ENCODE results near the gene CREB5. TPM values are rescaled to one million over a fixed set of nuclear protein-coding genes. Genes with fewer than 3 reads are reported as not detected.

Gene CREB5
- total RNA-seq, 4 donors from 2014 or later, result 7.8 to 29.9 (median 12.9) TPM

- 88 to 91% methylated on average over 4 to 6 of the region's 6 CpGs for WGBS, 2 donors (ENCODE audit: low coverage in 1 of 2)
- H3K4me1 ChIP-seq, result no peaks in the 10 kb centered on the region
- no peak overlapping the region for H3K4me3 ChIP-seq
- H3K27me3 ChIP-seq, result no peaks in the 10 kb centered on the region
- H3K36me3 ChIP-seq, result no peaks in the 10 kb centered on the region
- TF ChIP-seq, protein P1, sequence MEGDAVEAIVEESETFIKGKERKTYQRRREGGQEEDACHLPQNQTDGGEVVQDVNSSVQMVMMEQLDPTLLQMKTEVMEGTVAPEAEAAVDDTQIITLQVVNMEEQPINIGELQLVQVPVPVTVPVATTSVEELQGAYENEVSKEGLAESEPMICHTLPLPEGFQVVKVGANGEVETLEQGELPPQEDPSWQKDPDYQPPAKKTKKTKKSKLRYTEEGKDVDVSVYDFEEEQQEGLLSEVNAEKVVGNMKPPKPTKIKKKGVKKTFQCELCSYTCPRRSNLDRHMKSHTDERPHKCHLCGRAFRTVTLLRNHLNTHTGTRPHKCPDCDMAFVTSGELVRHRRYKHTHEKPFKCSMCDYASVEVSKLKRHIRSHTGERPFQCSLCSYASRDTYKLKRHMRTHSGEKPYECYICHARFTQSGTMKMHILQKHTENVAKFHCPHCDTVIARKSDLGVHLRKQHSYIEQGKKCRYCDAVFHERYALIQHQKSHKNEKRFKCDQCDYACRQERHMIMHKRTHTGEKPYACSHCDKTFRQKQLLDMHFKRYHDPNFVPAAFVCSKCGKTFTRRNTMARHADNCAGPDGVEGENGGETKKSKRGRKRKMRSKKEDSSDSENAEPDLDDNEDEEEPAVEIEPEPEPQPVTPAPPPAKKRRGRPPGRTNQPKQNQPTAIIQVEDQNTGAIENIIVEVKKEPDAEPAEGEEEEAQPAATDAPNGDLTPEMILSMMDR (IDR thresholded peaks at IDR 0.05), result no peak
- TF ChIP-seq POLR2A (IDR thresholded peaks at IDR 0.05), result no peak
- no peak overlapping the region for H3K27ac ChIP-seq
- no peak for ATAC-seq
- no peaks in the 10 kb centered on the region for H3K9me3 ChIP-seq
Observed at GRCh38 chr7:28581351-28581750, 169.0 kb downstream of the CREB5 start.

DNA sequence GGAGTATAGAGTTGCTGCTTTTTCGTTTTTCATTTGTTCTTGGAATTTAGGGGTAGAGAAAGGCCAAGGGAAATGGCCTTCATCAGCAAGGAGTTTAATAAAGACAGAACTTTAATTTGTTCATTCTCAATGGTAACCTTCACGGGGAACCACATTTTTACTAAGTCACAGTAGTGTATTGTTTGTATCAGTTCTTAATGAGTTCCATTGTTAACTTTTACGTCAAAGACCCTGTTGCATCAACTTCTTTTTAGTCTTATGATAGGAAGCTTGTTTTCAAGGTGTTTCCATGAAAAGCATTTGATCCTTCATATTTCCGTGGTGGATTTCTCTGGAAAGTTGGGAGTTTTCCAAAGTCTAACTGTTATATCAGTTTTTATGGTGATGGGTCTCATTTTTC is 169.9 kb downstream of the CREB5 start:
- WGBS, 2 donors (ENCODE audit: low coverage in 1 of 2), result 86 to 98% methylated on average over 4 of the region's 4 CpGs
- no peaks in the 10 kb centered on the region for H3K27me3 ChIP-seq
- no peak for ATAC-seq

GRCh38 chr7:28584235-28584634 is 171.9 kb downstream of the CREB5 start:
- no peak for ATAC-seq
- 78 to 100% methylated on average over 1 to 3 of the region's 4 CpGs for WGBS, 2 donors (ENCODE audit: low coverage in 1 of 2)

More for the DNA sequence above, 169.9 kb downstream of the CREB5 start:
- H3K36me3 ChIP-seq, result no peaks in the 10 kb centered on the region
- no peaks in the 10 kb centered on the region for H3K9me3 ChIP-seq
- H3K4me3 ChIP-seq, result no peak overlapping the region
- TF ChIP-seq, protein P1 (IDR thresholded peaks at IDR 0.05), result no peak
- H3K27ac ChIP-seq, result no peak overlapping the region
- no peaks in the 10 kb centered on the region for H3K4me1 ChIP-seq

GRCh38 chr7:28586736-28587135 is 174.4 kb downstream of the CREB5 start:
- no peaks in the 10 kb centered on the region for H3K36me3 ChIP-seq
- H3K9me3 ChIP-seq, result no peaks in the 10 kb centered on the region
- ATAC-seq, result no peak
- WGBS, 2 donors (ENCODE audit: low coverage in 1 of 2), result 72 to 85% methylated on average over 2 to 4 of the region's 4 CpGs
- no peaks in the 10 kb centered on the region for H3K27me3 ChIP-seq
- no peak for TF ChIP-seq POLR2AphosphoS5 (IDR thresholded peaks at IDR 0.05)
- no peak for TF ChIP-seq POLR2A (IDR thresholded peaks at IDR 0.05)
- TF ChIP-seq EP300 (IDR thresholded peaks at IDR 0.05), result no peak
- TF ChIP-seq, protein P1 (IDR thresholded peaks at IDR 0.05), result no peak
- H3K4me3 ChIP-seq, result no peak overlapping the region
- no peaks in the 10 kb centered on the region for H3K4me1 ChIP-seq
- no peak overlapping the region for H3K27ac ChIP-seq

More at GRCh38 chr7:28584235-28584634, 171.9 kb downstream of the CREB5 start:
- H3K4me3 ChIP-seq, result no peak overlapping the region
- H3K27ac ChIP-seq, result no peak overlapping the region
- TF ChIP-seq, protein P1 (IDR thresholded peaks at IDR 0.05), result no peak
- TF ChIP-seq POLR2AphosphoS5 (IDR thresholded peaks at IDR 0.05) (no peak), POLR2A (IDR thresholded peaks at IDR 0.05) (no peak), EP300 (IDR thresholded peaks at IDR 0.05) (no peak)
- no peaks in the 10 kb centered on the region for H3K9me3 ChIP-seq
- H3K27me3 ChIP-seq, result no peaks in the 10 kb centered on the region
- H3K36me3 ChIP-seq, result no peaks in the 10 kb centered on the region
- no peaks in the 10 kb centered on the region for H3K4me1 ChIP-seq

- no peaks in the 10 kb centered on the region for H3K9me3 ChIP-seq
- no peak overlapping the region for H3K27ac ChIP-seq
- no peaks in the 10 kb centered on the region for H3K27me3 ChIP-seq
- TF ChIP-seq EP300 (IDR thresholded peaks at IDR 0.05) (no peak), POLR2AphosphoS5 (IDR thresholded peaks at IDR 0.05) (no peak), POLR2A (IDR thresholded peaks at IDR 0.05) (no peak)
- H3K4me3 ChIP-seq, result no peak overlapping the region
- no peak for ATAC-seq
- H3K4me1 ChIP-seq, result no peaks in the 10 kb centered on the region
- 60 to 72% methylated on average over 2 of the region's 3 CpGs for WGBS, 2 donors (ENCODE audit: low coverage in 1 of 2)
- no peaks in the 10 kb centered on the region for H3K36me3 ChIP-seq
Observed at GRCh38 chr7:28587211-28587610, 174.9 kb downstream of the CREB5 start.
